HG02938 (cell line): ENCODE results near the gene IL17RB.

Experiments
- ATAC-seq: cut with Tn5 transposase; IDR thresholded peaks from one replicate; pipeline ENCODE4 v1.9.1; 2021; ENCODE audit warnings: mild to moderate bottlenecking, moderate library complexity; ENCODE audit not compliant: unreplicated experiment

IL17RB gene

DNA sequence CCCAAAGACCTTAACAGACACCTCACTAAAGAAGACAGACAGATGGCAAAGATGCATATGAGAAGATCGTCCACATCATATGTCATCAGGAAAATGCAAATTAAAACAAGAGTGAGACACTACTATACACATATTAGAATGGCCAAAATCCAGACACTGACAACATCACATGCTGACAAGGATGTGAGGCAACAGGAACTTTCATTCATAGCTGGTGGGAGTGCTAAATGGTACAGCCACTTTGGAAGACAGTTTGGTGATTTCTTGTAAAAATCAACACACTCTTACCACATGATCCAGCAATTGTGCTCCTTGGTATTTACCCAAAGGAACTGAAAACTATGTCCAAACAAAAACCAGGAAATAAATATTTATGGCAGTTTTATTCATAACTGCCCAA lies 17.8 kb upstream of the IL17RB start:
- no peak for ATAC-seq

- ATAC-seq: no peak
These were observed 16.8 kb upstream of the IL17RB start for GRCh38 chr3:53829605-53830004.

DNA sequence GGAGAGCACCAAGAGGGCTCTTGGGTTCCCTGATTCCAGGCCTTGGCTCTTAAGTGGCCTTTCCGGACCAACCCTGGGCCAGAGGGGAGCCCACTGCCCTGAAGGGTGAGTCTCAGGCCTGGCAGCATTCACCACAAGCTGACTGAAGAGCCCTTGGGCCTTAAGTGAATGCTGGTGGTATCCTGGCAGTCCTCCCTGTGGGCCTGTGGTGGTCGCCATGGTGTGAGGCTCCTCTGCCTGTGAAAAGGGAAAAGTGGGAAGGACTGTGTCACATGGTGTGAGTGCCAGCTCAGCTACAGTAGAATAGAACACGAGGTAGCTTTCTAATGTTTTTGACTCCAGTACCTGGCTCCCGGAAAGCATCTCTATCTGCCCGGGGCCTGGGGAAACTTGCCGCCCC lies 15.4 kb upstream of the IL17RB start:
- no peak for ATAC-seq

DNA sequence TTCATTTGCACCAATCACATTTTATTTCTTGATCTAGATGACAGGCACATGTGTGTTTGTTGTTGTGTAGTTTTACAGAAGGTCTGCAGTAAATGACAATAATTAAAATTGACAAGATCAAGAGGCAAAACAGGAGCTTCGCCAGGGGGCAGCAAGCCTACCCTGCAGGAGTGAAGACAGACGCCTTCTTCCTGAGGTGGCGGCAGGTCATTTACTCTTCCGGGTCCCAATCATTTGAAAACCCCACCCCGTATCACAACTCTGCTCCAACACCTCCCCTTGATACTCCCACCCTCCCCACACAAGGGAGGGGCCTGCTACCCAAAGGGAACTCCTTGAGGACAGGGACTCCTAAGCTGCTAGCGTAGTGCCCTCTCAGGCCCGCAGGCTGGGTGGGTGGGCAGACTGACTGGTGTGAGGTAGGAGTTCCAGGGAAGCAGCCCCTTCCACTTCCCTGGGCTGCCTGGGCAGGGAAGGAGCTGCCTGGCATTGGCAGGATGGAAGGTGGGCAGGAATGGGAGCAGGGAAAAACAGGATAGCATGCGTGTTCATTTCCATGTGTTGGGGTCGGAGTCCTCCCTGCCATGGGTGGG lies 13.2 kb upstream of the IL17RB start:
- ATAC-seq: no peak

DNA sequence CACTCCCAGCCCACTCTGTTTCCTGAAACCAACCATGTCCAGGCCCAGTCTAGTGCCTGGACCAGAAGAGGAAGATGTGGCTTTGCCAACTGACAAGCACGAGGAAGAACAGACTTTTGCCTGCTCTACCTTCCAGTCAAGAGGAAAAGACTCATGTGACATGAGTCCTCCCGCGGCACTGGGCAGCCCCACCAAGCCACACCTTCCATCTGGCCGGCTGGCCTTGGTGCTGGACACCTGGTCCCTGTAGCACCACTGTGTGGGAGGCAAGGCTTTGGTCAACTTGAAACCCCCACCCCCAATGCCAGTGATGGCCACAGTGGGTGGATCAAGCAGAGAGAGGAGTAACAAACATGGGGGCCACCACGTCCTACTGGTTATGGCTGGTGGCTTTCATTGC lies 12.7 kb upstream of the IL17RB start:
- ATAC-seq: no peak

GRCh38 chr3:53834429-53835095 lies 11.8 kb upstream of the IL17RB start:
- ATAC-seq: no peak

- ATAC-seq: no peak
These were observed 11.1 kb upstream of the IL17RB start for GRCh38 chr3:53835257-53835656.

GRCh38 chr3:53836084-53836872 lies 10.1 kb upstream of the IL17RB start:
- ATAC-seq: no peak

DNA sequence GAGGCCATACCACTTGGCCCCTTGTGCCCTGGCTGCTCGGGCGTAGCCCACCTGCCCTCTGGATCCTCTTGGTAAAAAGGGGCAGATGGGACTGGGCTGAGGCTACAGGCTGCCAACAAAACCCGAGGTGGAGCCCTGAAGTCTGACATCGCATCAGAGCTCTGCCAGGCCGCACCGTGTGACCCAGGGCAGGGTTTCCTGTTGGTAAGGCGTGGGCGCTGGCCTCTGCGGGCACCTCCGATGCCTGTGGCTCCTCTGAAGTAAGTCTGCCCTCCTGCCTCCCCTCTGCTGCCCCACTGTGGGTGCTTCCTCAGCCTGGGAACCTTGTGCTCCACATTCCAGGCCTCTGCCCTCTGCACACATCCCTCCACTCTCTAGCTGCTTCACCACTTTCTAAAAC lies 9.0 kb upstream of the IL17RB start:
- ATAC-seq: no peak

DNA sequence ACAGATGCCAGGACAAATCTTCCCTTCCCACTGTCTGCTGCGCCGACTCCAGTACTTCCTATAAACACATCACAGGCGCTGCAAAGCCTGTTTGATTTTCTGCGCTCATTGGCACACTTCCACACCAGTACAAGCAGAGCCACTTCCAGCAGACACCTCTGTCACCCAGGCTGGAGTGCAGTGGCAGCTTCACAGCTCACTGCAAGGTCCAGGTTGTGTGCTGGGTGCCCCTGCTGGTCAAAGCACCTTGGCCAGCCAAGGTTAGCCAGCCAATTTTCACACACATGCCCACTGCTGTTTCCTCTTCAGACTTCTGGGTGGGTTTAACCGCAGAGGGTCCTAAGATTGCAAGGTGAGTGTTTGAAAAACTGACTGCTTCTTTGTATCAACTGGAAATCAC lies 5.1 kb upstream of the IL17RB start:
- no peak for ATAC-seq

- no peak for ATAC-seq
These were observed 3.8 kb upstream of the IL17RB start for GRCh38 chr3:53842436-53843194.

GRCh38 chr3:53843195-53844177 lies 2.9 kb upstream of the IL17RB start:
- no peak for ATAC-seq

- ATAC-seq: no peak
These were observed 1.9 kb upstream of the IL17RB start for GRCh38 chr3:53844262-53845102.

DNA sequence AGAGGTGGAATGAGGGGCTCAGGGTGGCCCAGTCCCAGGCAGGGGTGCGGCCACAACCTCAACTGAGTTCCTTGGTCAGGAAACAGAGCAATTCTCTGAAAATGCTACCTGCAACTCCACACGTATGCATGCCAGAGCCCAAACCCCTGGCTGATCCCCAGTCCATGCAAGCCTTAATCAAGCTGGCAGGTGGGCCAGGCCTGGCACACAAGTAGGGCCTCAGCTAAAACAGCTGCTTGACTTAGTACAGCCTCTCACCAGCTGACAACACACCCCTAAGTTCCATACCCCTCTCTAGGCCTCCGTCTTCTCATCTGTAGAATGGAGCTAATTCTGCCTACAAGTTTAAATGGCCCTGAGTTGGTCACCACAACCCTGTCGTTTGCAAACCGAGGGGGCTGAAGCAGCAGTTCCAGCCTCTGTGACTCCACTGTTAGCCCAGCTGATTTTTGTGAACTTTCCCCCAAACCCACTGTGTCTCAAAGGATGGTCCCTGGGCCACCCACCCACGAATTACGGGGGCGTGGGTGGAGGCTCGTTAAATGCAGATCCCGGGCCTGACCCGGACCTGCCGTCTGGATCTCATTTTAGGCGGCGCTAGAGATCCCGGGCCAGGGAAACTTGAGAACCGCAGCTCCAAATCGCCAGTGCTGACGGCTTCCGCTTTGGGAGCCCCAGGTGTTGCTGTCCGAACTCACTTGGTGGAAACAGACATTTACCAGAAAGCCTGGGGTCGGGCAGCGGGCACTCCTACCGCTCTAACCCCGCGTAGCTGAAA lies 1.1 kb upstream of the IL17RB start:
- ATAC-seq: no peak

GRCh38 chr3:53845881-53846133 lies 561 bp upstream of the IL17RB start:
- no peak for ATAC-seq

GRCh38 chr3:53846851-53847155 lies 435 bp downstream of the IL17RB start:
- no peak for ATAC-seq

DNA sequence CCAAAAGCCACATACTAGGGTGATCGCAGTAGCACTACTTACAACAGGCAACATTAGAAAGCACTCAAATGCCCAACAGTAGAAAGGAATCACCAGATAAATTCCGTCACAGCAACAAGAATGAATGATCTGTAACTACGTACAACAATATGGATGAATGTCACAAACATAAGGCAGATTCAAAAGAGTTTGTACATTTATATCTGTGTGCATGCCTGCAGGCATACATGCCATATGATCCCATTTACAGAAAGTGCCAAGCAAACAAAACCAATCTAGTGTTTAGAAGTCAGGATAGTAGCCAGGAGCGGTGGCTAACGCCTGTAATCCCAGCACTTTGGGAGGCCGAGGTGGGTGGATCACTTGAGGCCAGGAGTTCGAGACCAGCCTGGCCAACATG lies 3.5 kb downstream of the IL17RB start:
- no peak for ATAC-seq

GRCh38 chr3:53850895-53851294 lies 4.5 kb downstream of the IL17RB start:
- ATAC-seq: no peak

DNA sequence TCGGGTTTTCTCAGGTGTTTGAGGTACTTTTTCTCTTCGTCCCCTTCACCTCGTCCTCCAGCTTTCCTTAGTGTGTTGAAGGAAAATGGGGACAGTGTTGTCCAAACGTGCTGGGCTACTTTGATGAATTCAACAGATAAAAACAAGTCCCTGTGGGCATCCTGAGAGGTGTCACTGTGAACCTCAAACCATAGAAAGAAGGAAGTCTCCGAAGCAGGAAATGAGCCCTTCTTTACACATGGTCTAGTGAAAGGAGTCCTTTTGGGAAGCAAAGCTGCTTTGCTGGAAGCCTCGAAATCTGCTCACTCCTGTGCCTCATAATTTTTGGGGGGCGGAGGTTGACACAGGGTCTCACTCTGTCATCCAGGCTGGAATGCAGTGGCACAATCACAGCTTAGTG lies 10.6 kb downstream of the IL17RB start:
- ATAC-seq: peak; percentile 51
